IPS DF 19.7 (cell line): ENCODE measurements around the gene CTTNBP2.

ENCODE experiments used
- DNase-seq: peaks from one replicate; pipeline ENCODE4 v3.0.0-alpha.2; 2013; ENCODE audit warnings: low read depth, low spot score

Gene CTTNBP2

DNA sequence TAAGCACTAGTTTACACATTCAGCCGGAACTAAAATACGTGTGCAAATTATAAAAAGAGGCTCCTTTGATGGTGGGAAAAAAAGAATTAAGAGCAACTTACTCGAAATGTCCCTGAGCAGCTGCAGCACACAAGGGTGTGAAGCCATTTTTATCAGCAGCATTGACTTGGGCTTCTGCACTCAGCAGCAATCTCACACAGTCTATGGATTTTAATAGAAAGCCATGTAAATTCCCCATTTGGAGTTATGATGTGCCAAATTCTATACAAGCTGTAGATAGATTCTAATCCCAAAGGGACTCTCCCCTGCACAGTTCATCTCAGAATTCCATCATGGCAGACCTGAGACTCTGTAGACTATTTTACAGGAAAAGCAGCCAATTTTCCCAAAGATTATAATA lies 90.5 kb downstream of the CTTNBP2 start:
- no peak for DNase-seq

DNA sequence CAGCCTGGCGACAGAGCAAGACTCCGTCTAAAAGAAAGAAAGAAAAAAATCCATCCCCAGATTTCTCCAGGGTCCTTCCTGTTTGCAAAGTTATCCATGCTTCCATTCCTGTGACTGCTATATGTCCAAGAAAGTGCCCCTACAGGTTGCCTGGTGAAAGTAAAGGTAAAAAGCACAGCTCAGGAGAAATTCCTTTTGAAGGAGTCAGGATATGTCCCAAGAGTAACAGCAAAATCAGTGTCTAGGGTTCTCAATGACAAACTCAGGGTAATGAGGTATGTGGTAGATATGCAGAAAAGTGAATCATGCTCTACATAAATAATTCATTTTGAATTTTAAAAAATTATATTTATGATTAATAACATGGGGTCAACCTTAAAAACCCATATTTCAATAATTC lies 91.5 kb downstream of the CTTNBP2 start:
- DNase-seq, result no peak

DNA sequence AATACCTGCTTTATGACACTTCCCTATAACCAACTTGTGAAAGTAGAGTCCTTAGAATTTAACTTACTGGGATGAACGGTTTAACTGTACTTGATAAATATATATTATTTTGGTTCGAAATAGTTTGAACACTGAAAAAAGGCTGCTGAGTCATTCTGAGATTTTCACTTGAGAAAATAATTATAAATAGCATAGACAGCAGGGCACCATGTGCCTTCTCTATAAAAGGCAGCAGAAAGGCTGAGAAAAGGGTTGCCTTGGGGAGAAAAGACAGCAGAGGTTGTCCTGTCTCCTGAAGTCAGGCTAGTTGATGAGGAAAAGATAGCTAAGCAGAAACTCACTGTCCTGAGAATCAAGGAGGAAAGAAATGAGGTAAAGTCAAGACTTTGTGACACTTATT lies 92.4 kb downstream of the CTTNBP2 start:
- no peak for DNase-seq

DNA sequence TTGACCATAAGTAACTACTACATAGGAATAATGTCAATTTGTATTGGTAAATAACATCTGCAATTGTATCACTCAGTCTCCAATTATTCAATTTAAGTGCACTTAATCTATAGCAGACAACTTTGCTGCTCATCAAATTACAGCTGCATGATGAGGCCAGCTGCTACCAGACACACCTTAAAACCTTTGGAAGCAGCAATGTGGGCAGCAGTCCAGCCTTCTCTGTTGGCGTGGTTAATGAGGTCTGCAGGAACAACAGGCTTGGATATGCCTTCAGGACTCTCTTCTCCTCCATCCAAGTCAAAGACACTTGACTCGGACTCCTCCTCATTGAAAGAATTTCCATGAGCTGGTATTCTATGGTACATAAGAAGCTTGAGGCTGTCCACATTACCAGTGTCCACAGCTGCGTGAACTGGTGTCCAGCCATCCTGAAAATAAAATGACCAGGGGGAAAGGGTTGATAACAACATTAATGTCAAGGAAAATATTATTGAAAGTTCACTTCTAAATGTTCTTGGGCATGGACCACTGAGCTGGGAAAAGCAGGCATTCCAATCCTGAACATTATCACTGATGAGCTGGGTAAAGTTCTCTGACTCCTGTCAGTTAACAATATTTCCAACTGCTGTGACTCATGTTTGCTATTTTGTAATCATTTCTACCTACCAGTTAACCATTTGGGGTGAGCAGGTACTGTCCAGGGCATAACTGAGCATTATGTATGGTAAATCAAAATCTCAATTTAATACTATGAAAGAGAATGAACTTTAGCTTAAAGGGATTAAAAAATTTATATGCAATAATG lies 95.7 kb downstream of the CTTNBP2 start:
- no peak for DNase-seq

DNA sequence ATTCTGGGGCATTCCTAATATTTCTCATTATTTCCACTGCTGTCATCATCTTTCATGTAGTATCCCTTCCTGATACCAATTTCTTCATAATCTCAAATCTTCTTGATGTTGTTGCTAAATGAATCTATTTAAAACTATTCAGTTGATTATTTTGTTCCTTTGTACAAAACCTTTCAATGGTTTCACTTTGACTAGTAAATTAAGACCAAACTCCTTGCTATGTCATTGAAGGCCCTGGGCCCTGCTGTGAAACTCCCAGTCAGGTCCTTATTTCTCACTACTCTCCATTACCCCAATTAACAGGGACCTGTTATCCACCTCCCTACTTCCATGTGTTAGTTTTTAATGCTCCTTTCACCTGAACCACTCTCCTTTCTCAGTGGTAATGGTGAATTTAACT lies 97.0 kb downstream of the CTTNBP2 start:
- no peak for DNase-seq

DNA sequence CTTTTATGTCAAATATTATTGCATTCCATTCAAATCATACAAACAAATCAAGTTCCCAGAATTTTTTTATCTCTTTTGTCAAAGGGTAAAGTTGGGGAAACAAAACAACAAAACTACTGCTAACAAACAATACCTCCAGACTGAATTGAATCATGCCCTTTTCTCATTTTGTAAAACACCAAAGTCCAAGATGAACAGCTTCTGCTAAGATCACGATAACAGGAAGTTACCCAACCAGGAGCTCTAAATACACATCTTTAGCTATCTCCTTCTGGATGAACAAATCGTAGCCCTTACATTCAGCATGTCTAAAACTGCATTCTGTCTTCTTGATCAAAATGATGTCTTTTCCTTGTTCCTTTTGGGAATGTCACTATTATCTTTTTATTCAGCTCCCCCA lies 97.4 kb downstream of the CTTNBP2 start:
- no peak for DNase-seq

DNA sequence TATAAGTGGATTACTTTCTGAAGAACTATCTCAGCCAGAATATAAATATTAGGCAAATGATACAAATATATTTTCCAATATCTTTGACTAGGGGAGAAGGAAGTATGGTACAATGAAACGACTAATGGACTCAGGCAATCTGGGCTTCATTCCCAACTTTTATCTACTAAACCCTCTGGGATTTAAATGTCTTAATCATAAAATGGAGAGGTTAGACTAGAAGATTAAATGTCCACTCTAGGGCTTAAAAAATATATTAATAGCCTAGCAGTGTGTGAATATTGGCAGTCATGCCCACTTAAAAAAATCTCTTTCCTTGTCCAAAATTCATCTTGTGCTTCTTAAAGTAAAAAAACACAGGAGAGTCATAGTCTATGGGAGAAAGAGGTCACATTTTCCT lies 98.3 kb downstream of the CTTNBP2 start:
- no peak for DNase-seq

DNA sequence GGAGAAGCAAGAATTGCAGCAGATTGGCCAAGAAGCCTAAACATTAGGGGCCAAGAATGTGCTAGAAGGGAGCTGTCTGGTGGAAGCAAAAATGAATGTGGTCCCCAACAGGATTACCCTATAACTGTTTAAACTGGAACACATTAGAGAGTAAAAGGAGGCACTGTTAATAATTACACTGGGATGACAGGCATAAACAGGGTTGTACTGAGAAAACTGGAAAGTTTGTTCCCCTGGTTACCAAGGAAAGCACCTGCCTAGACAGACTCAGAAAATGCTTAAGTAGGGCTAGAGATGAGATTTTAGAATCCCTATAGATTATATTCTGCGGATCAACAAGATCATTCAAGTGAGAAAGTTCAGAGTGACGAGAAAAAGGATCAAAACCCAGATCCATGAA lies 100.8 kb downstream of the CTTNBP2 start:
- no peak for DNase-seq

DNA sequence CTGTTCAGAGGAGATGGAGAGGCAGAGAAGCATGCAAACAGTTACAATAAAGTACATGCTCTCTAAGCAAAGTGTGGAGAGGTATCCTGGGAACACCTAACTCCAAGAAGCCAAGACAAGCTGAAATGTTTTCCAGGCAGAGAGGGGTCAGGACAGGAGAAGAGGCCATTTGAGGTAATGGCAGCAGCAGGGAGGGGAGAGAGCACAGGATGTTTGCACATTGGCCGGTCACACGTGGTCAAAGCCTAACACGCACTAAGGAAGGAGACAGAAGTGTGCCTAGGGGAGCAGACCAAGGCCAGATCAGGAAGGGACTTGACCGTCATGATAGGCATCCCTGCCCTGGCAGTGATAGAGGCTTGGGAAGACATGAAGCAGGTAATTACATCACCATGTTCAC lies 101.5 kb downstream of the CTTNBP2 start:
- no peak for DNase-seq

DNA sequence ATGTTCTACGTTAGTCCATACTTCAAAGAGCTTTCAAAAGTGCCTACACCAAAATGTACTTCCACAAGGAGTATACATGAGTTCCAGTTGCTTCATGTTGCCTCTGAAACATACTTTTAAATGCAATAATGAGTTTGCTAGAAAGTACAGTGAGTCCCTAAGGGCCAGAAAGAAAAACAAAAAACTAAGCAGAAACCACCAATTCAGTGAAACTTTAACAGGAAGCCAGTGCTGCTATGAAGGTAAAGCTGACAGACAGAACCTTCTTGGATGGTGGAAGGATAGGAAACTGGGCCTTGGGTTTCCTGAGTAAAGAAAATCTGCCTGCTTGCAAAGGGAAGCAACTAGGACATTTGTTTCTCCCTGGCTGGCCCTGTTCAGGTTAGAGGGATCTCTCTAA lies 104.2 kb downstream of the CTTNBP2 start:
- no peak for DNase-seq

DNA sequence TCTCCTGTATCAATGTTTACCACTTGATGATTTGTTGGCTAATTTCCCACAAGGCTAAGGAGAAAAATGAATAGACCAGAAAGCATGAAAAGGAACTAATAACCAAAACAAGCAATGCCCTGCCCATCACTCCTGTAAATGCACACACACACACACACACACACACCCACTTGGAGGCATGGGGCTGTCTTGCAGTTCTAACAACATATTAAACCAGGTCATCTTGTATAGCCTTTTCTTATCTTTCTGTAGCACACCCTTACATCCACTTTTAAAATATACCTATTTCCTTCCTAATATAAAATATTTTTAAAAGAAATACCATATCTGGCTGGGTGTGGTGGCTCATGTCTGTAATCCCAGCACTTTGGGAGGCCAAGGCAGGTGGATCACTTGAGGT lies 105.3 kb downstream of the CTTNBP2 start:
- no peak for DNase-seq

DNA sequence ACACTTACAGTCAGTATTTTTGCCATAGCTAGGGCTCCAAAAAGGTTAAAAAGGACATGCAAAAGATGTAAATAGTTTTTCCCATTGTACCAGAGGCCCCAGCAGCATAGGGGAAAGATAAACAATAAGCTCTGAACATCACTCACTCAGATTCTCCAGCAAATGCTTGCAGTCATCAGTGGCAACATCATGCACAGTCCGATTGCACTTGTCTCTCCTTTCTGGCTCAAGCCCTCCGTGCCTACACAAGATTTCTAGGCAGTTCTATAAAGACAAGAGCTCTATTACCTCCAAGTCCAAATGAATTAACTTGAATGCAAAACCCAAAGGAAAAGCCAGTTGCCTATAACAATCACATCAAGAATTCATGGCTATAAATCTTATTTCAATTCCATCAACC lies 106.3 kb downstream of the CTTNBP2 start:
- no peak for DNase-seq

DNA sequence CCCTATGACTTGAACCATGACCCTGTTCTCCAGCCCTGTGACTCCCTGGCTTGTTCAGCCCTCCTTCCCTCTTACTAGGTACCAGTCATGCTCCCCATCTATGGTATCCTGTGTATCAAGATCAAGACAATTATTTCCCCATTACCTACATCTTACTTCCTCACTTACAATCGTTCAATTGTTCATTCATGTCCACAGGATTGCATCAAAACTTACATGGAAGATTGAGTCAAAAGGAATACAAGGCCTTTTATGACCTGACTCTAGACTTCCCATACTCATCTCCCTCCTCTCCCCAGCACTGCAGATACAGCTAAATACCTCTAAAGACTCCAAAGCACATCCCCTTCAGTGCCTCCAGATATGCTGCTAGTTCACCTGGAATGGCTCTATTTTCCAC lies 109.2 kb downstream of the CTTNBP2 start:
- no peak for DNase-seq

DNA sequence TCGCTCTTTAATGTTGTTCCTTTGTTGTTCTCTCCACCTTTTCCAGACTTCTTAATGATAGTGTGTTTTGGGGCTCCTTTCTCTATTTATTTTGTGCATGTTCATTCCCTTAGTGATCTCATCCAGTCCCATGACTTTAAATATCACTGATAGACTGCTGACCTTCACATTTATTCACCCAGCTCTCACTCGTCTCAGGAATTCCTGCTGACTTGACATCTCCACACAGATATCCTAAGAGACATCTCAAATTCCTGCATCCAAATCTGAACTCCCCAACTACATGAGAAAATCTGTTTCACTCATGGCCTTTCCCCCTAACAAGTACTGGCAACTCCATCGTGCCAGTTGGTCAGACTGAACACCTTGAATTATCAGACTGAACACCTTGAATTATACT lies 111.2 kb downstream of the CTTNBP2 start:
- DNase-seq, result no peak

DNA sequence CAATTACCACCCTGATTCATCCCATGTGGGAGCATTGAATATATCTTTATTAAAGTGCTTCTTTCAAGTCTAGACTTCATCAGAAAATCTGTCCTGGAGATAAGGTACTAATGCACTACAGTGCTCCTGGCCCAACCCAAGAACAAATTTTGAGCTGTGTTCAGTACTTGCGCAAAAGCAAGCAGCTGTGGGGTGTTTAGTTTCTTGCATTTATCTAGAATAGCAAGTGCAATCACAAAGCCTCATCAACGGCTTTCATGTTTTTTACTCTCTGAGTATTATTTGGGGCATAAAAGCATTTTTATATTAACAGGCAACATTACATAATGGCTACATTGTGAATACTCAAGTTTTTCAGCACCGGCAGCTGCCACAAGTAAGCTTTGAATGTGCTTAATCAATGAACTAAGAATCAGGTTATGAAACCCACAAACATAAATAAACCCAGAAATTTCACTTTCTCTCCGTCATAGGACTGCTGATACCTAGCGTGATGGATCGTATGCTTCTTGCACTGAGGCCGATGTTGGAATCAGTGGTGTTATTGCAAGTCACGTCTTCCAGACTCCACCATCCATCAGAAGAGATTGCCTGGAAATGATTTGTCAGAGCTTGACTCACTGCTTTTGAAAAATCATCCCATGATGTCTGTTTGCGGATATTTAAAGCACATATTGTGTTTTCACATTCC lies 113.1 kb downstream of the CTTNBP2 start:
- no peak for DNase-seq

DNA sequence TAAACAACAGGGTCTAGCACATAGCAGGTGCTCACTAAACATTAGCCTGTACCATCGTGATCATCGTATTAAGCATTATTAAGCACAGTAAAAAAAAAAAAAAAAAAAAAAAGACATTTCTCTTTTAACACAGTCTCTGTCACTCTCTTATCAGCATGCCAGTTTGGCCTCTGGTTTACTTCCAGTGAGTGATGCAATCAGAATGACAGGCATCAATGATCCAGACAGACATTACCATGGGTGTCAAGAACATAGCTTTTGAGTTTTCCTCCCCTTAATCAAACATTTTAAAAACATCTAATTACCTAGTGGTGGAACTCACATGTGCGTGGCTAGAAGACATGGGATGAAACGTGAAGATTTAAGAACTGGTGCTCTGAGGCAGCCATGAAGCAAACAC lies 115.8 kb downstream of the CTTNBP2 start:
- no peak for DNase-seq

DNA sequence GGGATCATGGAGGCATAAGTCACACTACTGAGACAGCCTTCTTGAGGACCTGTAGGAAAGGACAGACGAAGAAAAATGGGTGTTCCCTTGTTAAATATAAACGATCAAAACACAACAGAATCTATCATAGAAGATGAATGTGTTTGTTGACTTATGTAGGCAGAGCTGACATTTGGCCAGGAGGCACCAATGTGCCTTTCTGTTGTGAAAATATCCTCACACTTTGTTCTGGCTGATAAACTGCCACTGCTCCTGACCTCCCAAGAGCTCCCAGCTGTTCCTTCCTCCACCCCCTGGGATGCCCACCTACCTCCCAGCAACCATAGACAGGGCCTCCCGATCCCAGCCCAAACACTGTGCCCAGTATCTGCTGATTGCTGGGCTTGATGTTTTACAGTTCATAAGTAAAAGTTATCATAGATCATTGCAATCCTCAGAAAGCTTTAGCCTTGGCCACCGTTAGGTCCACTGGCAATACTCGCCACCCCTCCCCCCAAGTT lies 116.6 kb downstream of the CTTNBP2 start:
- DNase-seq, result no peak

DNA sequence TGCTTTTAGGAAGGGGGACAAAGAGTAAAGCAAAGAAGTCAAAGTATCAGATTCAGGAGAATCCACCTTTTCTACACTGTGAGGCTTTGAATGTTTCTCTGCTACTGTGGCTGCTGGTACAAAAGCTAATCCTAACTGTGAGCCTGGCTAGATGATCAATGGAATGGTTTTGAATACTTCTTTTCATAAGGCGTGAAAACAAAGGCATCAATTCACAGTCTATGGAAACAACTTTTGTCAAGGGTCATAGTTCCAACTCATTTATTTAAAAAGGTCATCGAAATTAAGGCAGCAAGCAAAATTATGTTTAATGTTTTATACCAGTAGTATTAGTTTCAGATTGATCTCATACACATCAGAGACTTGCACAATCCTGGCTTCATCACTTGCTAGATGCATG lies 118.1 kb downstream of the CTTNBP2 start:
- DNase-seq, result no peak

DNA sequence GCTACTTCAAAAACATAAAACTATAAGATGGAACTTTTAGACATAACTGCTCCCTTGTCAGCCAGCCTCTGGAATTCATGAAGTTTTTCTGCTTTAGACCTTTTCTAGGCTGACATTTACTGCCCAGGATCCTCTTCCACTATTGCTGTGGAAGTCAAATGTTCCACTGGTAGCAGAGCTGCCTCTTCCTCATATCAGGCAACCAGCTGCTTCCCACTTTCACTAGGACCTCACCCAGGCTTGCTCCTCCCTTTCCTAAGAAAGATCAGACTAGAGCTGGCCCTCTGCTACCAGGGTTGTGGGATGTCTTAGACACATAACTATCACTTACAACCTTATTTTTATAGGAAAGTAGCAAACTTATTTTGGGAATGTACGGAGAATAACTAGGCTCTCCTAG lies 121.5 kb downstream of the CTTNBP2 start:
- DNase-seq, result no peak

DNA sequence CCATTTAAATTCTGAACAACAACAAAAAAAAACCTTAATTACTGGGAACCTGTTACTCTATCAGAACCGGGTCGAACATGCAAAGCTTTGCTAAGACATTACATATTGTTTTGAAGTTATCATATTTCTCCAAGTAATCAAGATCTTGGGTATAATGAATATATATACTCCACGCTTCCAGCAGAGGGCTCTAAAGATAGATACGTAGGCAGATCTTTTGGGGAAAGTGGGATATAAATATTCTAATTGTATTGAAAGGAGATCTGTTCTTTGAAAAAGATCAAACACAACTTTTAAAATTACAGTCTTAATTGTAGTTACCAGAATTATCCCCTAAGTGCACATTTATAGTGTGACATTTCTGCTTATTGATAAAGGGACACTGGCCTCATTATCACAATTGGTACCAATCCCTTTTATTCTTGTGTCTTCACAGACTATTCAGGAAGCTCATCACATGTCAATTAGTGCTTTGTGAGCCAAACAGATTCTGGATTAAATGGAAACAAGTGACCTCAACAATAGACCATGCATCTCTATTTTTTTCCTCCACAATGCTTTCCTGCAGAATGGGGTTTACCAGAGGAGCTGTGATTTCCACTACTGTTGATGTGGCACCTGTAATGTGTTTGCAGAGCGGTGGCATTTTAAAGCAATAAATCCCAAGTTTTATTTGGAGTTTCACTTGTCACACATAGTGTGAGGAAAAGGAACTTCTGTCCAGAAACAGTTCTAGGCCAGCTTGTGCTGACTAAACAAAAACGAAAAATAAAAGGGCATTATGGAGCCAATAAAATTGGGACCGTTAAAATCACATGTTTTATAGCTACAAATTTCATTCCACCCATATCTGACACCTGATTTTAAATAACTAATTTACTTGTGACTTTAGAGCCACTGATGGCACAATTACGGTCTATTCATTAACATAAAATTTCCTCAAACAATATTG lies 122.4 kb downstream of the CTTNBP2 start:
- DNase-seq, result no peak

DNA sequence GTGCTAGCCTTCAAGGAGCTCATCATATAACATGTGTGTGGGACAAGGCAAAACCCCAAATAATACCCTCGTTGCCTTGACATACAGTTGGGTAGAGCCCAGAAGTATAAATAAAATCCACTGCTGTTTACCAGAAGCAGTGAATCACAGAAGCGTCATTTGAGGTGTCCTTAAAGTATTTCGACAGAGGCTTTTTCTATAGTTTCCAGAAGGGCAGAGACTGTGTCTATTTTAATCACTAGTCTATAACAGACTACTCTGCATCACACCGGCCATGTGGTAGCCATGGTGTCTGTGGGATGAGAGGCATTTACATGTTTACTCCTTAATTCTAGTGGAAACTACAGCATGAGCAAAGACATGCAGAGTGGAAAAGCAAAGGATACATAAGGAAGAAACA lies 131.3 kb downstream of the CTTNBP2 start:
- DNase-seq, result no peak

DNA sequence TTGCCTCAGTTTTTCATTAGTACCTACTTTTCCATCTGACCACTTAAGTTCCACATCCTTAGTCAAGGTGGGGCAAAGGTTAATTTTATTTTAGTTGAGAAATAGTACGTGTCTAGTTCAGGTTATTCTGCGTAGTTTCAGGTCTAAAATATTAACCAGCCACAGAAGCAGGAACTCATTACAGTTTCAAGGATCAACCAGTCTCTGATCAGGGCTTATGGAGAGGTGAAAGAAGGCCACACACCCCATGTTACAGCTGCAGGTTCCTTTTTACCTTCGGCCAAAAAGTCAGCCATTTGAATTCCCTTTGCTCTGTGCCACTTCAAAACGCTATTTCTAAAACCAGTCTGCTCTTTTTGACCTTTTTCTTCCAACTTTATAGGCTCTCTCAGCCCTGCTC lies 134.2 kb downstream of the CTTNBP2 start:
- DNase-seq, result no peak
